GM18505 (cell line): ENCODE measurements around the gene SORCS2.
"Not testable (repeated sequence)": the region's sequence is repeated elsewhere in the genome, so short reads cannot be mapped to it uniquely, and the experiment has no call there.

Experiments used
- ATAC-seq: cut with Tn5 transposase; IDR thresholded peaks from one replicate; pipeline ENCODE4 v1.9.1; 2021; ENCODE audit not compliant: unreplicated experiment
- POLR2A ChIP-seq: IDR thresholded peaks from 4 replicates; pipeline ENCODE4 v1.6.1; 2011; ENCODE audit warnings: borderline replicate concordance; ENCODE audit not compliant: insufficient read depth, insufficient read length; ENCODE audit errors: extremely low read depth

The SORCS2 gene

DNA sequence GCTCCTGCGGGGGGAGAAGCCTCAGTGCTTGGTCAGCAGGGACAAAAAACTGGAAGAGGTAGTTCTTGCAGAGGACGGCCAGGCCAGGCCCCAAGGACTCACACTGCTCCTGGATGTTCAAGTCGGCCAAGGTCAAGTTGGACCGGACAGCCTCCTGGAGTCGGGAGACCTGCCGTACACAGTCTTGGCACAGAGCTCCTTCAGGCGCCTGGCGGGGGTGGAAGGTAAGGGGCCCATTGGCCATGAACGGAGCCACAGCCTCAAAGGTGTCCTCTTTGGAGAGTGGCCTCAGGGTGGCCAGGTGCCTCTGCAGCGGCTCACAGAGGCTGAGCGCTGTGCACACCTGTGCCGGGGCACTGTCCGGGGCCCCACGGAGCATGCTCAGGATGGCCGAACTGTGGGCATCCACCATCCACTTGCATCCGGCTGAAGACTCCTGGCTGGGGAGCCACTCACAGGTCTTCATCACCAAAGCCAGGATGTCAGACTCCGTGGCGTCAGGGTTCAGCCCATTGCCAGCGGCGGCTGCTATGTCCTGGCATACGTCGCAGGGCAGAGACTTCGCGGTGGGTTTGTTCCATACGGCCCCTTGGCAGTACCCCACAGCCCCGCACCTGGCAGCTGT, 241.9 kb downstream of the SORCS2 start:
- no peak for ATAC-seq

DNA sequence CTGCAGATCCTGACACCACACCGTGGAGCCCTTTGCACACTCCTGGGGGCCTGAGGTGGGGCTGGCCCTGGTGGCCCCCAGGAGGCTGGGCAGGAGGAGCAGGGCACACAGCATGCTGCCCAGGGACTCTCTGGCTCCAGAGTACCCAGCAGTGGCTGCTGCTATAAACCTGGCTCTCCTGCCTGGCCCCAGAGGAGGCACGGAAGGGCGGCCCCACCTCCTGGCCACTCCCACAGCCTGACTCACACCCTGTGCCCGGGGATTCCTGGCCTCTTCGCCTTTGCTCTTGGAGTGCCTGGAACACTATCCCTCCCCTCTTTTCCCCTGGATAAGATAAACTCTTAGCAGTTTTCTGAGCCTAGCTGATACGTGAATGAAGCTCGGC, 242.4 kb downstream of the SORCS2 start, which contains the start of gene PSAPL1:
Gene PSAPL1, minus strand, starts transcription at position 165 of the 385 bp plus-strand sequence. Its CDS starts 51 bp downstream, at position 114.
- no peak for TF ChIP-seq POLR2A
- ATAC-seq = no peak

More for the DNA sequence above, 241.9 kb downstream of the SORCS2 start:
- TF ChIP-seq POLR2A = no peak

DNA sequence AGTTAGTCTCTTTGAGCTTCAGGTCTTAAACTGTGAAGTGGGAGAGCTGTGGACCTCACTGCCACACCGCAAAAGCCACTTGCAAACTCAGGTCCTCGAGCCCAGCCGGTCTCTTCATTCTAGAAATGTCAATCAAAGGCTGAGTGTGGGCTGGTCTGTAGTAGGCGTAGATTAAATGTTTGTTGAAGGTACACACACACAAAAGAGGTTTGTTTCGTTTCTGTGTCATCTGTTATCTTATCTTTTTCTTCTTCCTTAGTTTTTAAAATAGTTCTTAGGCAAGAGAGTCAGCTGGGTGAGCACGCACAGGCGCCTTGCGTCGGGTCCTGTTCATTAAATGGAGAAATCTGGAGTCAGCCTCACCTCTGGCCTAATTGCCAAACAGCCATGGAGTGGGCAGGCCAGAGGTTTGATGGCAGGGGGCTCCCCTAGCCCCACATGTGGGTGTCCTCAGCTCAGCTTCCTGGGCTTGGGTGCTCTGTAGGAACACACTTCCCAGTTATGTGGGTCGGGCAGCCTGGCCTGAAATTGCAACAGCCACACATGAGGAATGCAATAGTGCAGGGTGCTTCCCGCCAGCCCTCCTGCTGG, 243.2 kb downstream of the SORCS2 start:
- no peak for TF ChIP-seq POLR2A
- no peak for ATAC-seq

GRCh38 chr4:7436256-7436655, 243.9 kb downstream of the SORCS2 start:
- no peak for ATAC-seq
- no peak for TF ChIP-seq POLR2A

- no peak for ATAC-seq
- TF ChIP-seq POLR2A = no peak
Observed at GRCh38 chr4:7439699-7440098, 247.4 kb downstream of the SORCS2 start.

- no peak for ATAC-seq
- no peak for TF ChIP-seq POLR2A
Observed at GRCh38 chr4:7441201-7441600, 248.9 kb downstream of the SORCS2 start.

DNA sequence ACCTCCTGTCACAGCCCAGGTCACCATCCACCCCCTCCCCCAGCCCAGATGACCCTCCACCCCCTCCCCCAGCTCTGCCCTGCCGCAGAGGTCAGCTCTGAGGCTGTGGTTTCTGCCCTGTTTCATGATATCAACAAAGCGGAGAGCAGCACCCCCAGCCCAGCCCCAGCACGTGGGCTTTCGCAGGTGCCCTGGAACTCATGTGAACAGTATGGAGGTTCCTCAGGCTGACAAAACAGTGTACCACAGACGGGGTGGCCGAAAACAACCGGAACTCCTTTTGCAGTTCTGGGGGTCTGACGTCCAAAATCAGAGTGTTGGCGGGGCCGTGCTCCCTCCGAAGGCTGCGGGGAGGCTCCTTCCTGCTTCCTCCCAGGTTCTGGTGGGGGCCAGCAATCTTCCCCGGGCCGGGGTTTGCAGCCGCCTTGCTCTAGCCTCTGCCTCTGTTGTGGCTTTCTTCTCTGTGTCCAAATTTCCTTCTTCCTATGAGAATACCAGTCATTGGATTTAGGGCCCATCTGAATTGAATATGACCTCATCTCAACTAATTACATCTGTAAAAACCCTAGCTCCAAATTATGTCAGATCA, 250.3 kb downstream of the SORCS2 start:
- TF ChIP-seq POLR2A = no peak
- ATAC-seq = no peak

DNA sequence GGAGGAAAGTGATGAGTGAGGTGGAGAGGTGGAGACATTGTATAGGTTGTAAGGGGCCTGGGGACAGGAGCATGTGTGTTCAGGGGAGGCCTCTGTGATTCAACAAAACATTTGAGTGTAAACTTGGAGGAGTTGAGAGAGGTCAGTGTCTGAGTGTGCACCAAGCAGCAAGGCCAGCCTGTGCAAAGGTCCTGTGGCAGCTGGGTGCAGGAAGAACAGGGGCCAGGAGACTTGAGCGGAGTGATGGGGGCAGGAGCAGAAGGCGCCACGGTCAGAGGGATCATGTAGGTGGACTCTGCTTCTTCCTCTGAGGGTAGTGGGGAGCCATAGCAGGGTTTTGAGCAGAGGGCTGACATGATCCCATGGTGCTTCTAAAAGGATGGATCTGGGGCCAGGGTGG, 252.0 kb downstream of the SORCS2 start:
- no peak for TF ChIP-seq POLR2A
- ATAC-seq = no peak

GRCh38 chr4:7444731-7445130, 252.4 kb downstream of the SORCS2 start:
- no peak for ATAC-seq
- TF ChIP-seq POLR2A = no peak

DNA sequence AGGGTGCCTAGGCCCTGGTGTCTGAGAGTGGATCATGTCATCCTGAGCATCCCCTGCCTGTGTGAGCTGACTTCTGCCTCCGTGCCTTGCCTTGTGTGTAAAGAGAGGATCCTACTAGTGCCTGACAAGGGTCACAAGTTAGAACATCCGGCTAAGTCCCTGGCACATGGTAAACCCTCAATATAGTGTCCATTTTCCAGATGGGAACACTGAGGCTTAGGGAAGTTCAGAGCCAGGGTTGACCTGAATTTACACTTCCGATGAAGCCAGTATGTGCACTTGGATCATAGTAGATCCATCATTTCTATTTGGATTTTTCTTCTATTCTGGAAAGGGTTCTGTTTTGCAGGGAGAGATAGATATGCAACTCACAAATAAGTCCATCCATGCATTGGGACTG, 254.9 kb downstream of the SORCS2 start:
- no peak for ATAC-seq
- no peak for TF ChIP-seq POLR2A

GRCh38 chr4:7448036-7448435, 255.7 kb downstream of the SORCS2 start:
- ATAC-seq = no peak

DNA sequence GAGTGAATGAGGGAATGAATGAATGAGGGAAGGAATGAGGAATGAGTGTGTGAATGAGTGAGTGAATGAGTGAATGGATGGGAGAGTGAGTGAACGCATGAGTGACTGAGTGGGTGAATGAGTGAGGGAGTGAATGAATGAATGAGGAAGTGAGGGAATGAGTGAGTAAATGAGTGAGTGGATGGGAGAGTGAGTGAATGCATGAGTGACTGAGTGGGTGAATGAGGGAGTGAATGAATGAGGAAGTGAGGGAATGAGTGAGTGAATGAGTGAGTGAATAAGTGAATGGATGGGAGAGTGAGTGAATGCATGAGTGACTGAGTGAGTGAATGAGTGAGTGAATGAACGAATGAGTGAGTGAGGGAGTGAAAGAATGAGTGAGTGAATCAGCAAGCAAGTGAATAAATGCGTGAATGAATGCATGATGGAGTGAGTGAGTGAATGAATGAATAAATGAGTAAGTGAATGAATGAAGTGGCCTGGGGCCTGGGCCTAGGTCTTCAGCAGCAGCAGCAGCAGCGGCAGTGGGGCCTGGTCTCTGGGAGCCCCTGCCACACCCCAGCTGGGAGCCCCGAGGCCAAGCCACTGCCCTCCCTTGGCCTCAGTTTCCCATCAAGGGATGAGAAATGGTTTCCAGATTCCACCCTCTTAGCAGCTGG, 258.6 kb downstream of the SORCS2 start:
- no peak for TF ChIP-seq POLR2A
- ATAC-seq = no peak

More at GRCh38 chr4:7448036-7448435, 255.7 kb downstream of the SORCS2 start:
- TF ChIP-seq POLR2A = no peak

GRCh38 chr4:7451434-7451789, 259.1 kb downstream of the SORCS2 start:
- ATAC-seq = no peak
- TF ChIP-seq POLR2A = no peak

- ATAC-seq = no peak
- TF ChIP-seq POLR2A = no peak
Observed at GRCh38 chr4:7451800-7452199, 259.5 kb downstream of the SORCS2 start.

- ATAC-seq = not testable (repeated sequence)
Observed at GRCh38 chr4:7452802-7453201, 260.5 kb downstream of the SORCS2 start.
